ENCODE data around the gene ADAMTSL3.

Gene ADAMTSL3

DNA sequence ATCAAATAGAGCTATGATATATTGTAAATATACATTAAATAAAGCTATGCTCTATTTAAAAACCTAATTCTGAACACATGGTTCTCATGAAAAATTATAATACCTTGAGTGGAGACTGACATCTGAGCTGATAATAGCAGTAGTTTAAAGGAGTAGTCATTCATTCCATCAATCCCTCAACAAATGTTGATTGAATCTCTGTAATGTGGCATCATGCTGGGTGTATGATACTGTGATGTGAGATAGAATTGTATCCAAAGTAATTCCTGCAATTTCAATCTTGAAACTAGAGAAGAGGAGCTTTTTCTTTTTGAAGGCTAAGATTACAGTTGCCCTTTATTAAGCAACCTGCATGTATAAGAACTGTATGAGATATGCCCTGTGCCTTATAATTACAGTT is 63.1 kb downstream of the ADAMTSL3 start:
- no peak overlapping the region for H3K4me3 ChIP-seq (ENCODE audit: low read depth, low read length)
- DNase-seq (ENCODE audit: low read depth), result no peak
- TF ChIP-seq CTCF (IDR thresholded peaks at IDR 0.05; ENCODE audit: insufficient read depth, low read depth, low read length, missing control alignments), result no peak

- no peak overlapping the region for H3K4me3 ChIP-seq (ENCODE audit: low read depth, low read length)
- DNase-seq (ENCODE audit: low read depth), result no peak
- no peak for TF ChIP-seq CTCF (IDR thresholded peaks at IDR 0.05; ENCODE audit: insufficient read depth, low read depth, low read length, missing control alignments)
Observed at GRCh38 chr15:83720468-83720867, 66.5 kb downstream of the ADAMTSL3 start.

GRCh38 chr15:83721031-83721430 is 67.1 kb downstream of the ADAMTSL3 start:
- TF ChIP-seq CTCF (IDR thresholded peaks at IDR 0.05; ENCODE audit: insufficient read depth, low read depth, low read length, missing control alignments), result no peak
- H3K4me3 ChIP-seq (ENCODE audit: low read depth, low read length), result no peak overlapping the region
- no peak for DNase-seq (ENCODE audit: low read depth)

DNA sequence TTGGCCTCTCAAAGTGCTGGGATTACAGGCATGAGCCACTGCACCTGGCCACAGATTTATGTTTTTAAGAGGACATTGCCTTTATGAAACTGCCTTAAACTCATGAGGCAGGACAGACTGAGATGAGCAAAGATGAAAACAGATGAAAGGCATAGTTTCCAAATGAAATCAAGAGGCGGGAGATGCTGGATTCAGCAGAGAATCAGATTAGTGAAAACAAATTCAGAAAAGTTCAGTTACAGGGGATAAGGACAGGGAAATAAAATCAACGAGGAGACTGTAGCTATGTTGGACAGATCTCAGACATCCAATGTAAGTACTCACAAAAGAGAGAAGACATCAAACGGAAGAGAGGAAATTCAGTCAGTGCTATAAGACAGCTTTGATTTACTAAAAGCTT is 68.1 kb downstream of the ADAMTSL3 start:
- no peak for TF ChIP-seq CTCF (IDR thresholded peaks at IDR 0.05; ENCODE audit: insufficient read depth, low read depth, low read length, missing control alignments)
- DNase-seq (ENCODE audit: low read depth), result no peak
- H3K4me3 ChIP-seq (ENCODE audit: low read depth, low read length), result no peak overlapping the region

DNA sequence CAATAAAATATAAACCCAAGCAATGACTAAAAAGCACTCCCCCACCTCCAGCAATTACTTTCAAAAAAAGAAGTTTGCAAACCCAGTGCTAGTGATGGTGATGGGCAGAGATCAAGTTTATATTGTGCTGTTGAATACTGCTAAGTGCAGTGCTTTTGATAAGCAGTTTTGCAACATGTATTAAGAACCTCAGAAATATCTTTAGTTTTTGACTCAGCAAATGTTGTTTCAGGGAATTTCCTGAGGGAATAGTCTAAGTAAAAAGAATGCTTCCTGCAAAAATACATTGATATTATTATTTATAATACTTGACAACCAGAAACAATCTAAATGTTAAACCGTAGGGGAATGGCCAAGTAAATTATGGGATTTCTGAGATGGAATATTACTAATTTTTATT is 69.3 kb downstream of the ADAMTSL3 start:
- DNase-seq (ENCODE audit: low read depth), result no peak
- no peak overlapping the region for H3K4me3 ChIP-seq (ENCODE audit: low read depth, low read length)
- no peak for TF ChIP-seq CTCF (IDR thresholded peaks at IDR 0.05; ENCODE audit: insufficient read depth, low read depth, low read length, missing control alignments)

GRCh38 chr15:83732196-83732595 is 78.3 kb downstream of the ADAMTSL3 start:
- no peak for DNase-seq (ENCODE audit: low read depth)
- H3K4me3 ChIP-seq (ENCODE audit: low read depth, low read length), result no peak overlapping the region
- no peak for TF ChIP-seq CTCF (IDR thresholded peaks at IDR 0.05; ENCODE audit: insufficient read depth, low read depth, low read length, missing control alignments)

GRCh38 chr15:83732770-83733169 is 78.8 kb downstream of the ADAMTSL3 start:
- TF ChIP-seq CTCF (IDR thresholded peaks at IDR 0.05; ENCODE audit: insufficient read depth, low read depth, low read length, missing control alignments), result no peak
- DNase-seq (ENCODE audit: low read depth), result no peak
- H3K4me3 ChIP-seq (ENCODE audit: low read depth, low read length), result no peak overlapping the region
